GM12878 (cell line): ENCODE measurements around the gene FGD1. TPM values are rescaled to one million over a fixed set of nuclear protein-coding genes. Genes with fewer than 3 reads are reported as not detected.

Source experiments
- ATAC-seq: fragments of 200-7000 bp; cut with Tn5 transposase; 3 replicates; pipeline ENCODE4 v1.9.1; 2020; ENCODE audit warnings: mild to moderate bottlenecking, moderate library complexity
- BruUV-seq: library from RNA; stranded (reverse); fragments of 400-500 nt; replicated peaks from 2 replicates; lab custom pipeline; 2021; lab: Mats Ljungman, UMichigan
- CTCF ChIA-PET: fragments of 300-600 bp; sonication (Branson Sonifier 250); formaldehyde crosslinking; extraction: SDS; loops from one replicate; lab custom pipeline; 2021; ENCODE audit warnings: inconsistent platforms; lab: Yijun Ruan, JAX
- POLR2A ChIA-PET: fragments of 350-600 bp; formaldehyde crosslinking; extraction: SDS; loops from one replicate; lab custom pipeline; 2021; ENCODE audit warnings: inconsistent platforms; lab: Charles Lee
- RAD21 ChIA-PET: fragments of 300-600 bp; sonication (Branson Sonifier 250); formaldehyde crosslinking; loops from one replicate; lab custom pipeline; 2023; ENCODE audit warnings: antibody characterized with exemption; ENCODE audit not compliant: unreplicated experiment; lab: Charles Lee
- SMC1A ChIA-PET: fragments of 300-600 bp; sonication (Branson Sonifier 250); formaldehyde crosslinking; loops from one replicate; lab custom pipeline; 2023; ENCODE audit not compliant: unreplicated experiment, uncharacterized antibody; lab: Charles Lee
- DNase-seq: peaks from one replicate; pipeline ENCODE4 v3.0.0-alpha.2; 2011; ENCODE audit warnings: low read depth, low spot score
- FAIRE-seq: peaks from 3 replicates; lab custom pipeline; 2011; peaks lifted over from hg19 to GRCh38; lab: Jason Lieb, UNC
- H2AFZ ChIP-seq: 2 replicates; pipeline ENCODE4 v1.6.0; 2011; ENCODE audit warnings: low read depth, low read length, control low read depth; ENCODE audit not compliant: control insufficient read depth
- H3K27ac ChIP-seq: 2 replicates; pipeline ENCODE4 v1.5.1; 2011; ENCODE audit warnings: control low read depth; ENCODE audit not compliant: control insufficient read depth, insufficient read depth
- H3K27me3 ChIP-seq, 2 experiments: replicated peaks in 1 of 2; 2 replicates each; pipeline versions ENCODE4 v1.6.0 to v1.6.1; 2011; ENCODE audit warnings: low read length in 1 of 2; ENCODE audit not compliant: control insufficient read depth in 2 of 2, insufficient read depth in 2 of 2
- H3K36me3 ChIP-seq, 2 experiments: 2 replicates each; pipeline ENCODE4 v1.5.1; 2011; ENCODE audit warnings: low read length in 1 of 2; ENCODE audit not compliant: control insufficient read depth in 2 of 2, insufficient read depth in 2 of 2
- H3K4me1 ChIP-seq: 2 replicates; pipeline ENCODE4 v1.6.1; 2011; ENCODE audit warnings: mild to moderate bottlenecking, low read length, moderate library complexity, mixed read lengths; ENCODE audit not compliant: control insufficient read depth, insufficient read depth
- H3K4me2 ChIP-seq: 2 replicates; pipeline ENCODE4 v1.6.0; 2011; ENCODE audit warnings: control low read depth; ENCODE audit not compliant: control insufficient read depth, insufficient read depth
- H3K4me3 ChIP-seq: fragments of 200-600 bp; sonication (generic); 2 replicates; pipeline ENCODE4 v1.5.1; 2016
- H3K79me2 ChIP-seq: 2 replicates; pipeline ENCODE4 v1.6.0; 2011; ENCODE audit warnings: low read length; ENCODE audit not compliant: control insufficient read depth, insufficient read depth
- H3K9ac ChIP-seq: 2 replicates; pipeline ENCODE4 v1.8.0; 2011; ENCODE audit warnings: low read length, control low read depth, mixed read lengths; ENCODE audit not compliant: control insufficient read depth, insufficient read depth
- H3K9me3 ChIP-seq: replicated peaks from 3 replicates; pipeline ENCODE4 v1.5.1; 2011; ENCODE audit warnings: mild to moderate bottlenecking, low read length; ENCODE audit not compliant: control insufficient read depth, insufficient read depth
- H4K20me1 ChIP-seq: 2 replicates; pipeline ENCODE4 v1.6.0; 2011; ENCODE audit not compliant: control insufficient read depth, insufficient read depth
- CHD1 ChIP-seq: IDR thresholded peaks from 2 replicates; pipeline ENCODE4 v1.6.1; 2012; ENCODE audit warnings: low read depth, low read length, improper control_type of control experiment
- HCFC1 ChIP-seq: fragments of 150-350 bp; IDR thresholded peaks from 2 replicates; pipeline ENCODE4 v1.6.1; 2014; ENCODE audit warnings: low read length
- SIN3A ChIP-seq: IDR thresholded peaks from 2 replicates; pipeline ENCODE4 v1.6.1; 2012; ENCODE audit warnings: low read depth, low read length, improper control_type of control experiment
- SP1 ChIP-seq: IDR thresholded peaks from one replicate; pipeline ENCODE4 v1.6.1; 2011; ENCODE audit warnings: low read depth, low read length
- STAT3 ChIP-seq: IDR thresholded peaks from 2 replicates; pipeline ENCODE4 v1.6.1; 2011; ENCODE audit warnings: low read depth, low read length, improper control_type of control experiment
- TARDBP ChIP-seq: IDR thresholded peaks from 2 replicates; pipeline ENCODE4 v1.6.1; 2016; ENCODE audit warnings: borderline replicate concordance
- WGBS: methylation state at CpG from one replicate; pipeline ENCODE4 v1.1.6; 2016; ENCODE audit warnings: low lambda C conversion rate; ENCODE audit not compliant: insufficient replicate concordance, insufficient coverage; ENCODE audit errors: missing lambda C conversion rate; 5-methylcytosine and 5-hydroxymethylcytosine counted together
- in situ Hi-C: fragments of 300-500 bp; cut with MboI; formaldehyde crosslinking; loops from 9 replicates; pipeline ENCODE4 v1.14.3; 2018; ENCODE audit warnings: mixed read lengths
- intact Hi-C: fragments of 100-400 bp; cut with micrococcal nuclease; formaldehyde crosslinking; loops from one replicate; pipeline ENCODE4 v1.14.2; 2022; ENCODE audit not compliant: unreplicated experiment
- polyA plus RNA-seq, 11 experiments: library from polyadenylated mRNA; depleted of rRNA in 4 of 11; unstranded in 6 of 11; stranded (reverse) in 5 of 11; fragments of >200 nt; fragmentation: Nextera tagmentation in 4 of 11; fragmentation: Illumina TruSeq in 1 of 11; extraction: Ambion mirVana in 4 of 11; extraction: Trizol in 1 of 11; gene quantifications; 1 replicate in 1 of 11; 2 replicates in 10 of 11; pipeline versions ENCODE4 v1.2.1 to v1.2.3, GENCODE V29; 2011 to 2016; ENCODE audit warnings: inconsistent platforms in 2 of 11, missing spikeins in 2 of 11, low read depth in 1 of 11
- total RNA-seq, 4 experiments: library from RNA; depleted of rRNA in 3 of 4; stranded (reverse); fragments of >200 nt in 3 of 4; fragmentation: Illumina TruSeq in 1 of 4; extraction: Trizol in 1 of 4; gene quantifications; 2 replicates each; pipeline versions ENCODE4 v1.2.1 to v1.2.3, GENCODE V29; 2013 to 2021
- TF ChIP-seq, protein P1 (sequence below): IDR thresholded peaks from 2 replicates; pipeline ENCODE4 v1.6.1; 2012; ENCODE audit warnings: mild to moderate bottlenecking, low read depth, low read length
- TF ChIP-seq, protein P2 (sequence below): fragments of 450-650 bp; formaldehyde crosslinking; IDR thresholded peaks from 2 replicates; pipeline ENCODE4 v1.4.0; 2020; ENCODE audit warnings: mild to moderate bottlenecking, moderate library complexity
- TF ChIP-seq, protein P3 (sequence below): fragments of 450-650 bp; IDR thresholded peaks from 2 replicates; pipeline ENCODE4 v1.6.1; 2017; ENCODE audit warnings: low read depth, mild to moderate bottlenecking, moderate library complexity

Gene FGD1
- total and polyA plus RNA-seq, 10 of the 15 experiments (the other 5 are each of a cell fraction or from before 2014, with no cell fraction given), result 0.05 to 0.50 (median 0.45) TPM; not detected in 7

DNA sequence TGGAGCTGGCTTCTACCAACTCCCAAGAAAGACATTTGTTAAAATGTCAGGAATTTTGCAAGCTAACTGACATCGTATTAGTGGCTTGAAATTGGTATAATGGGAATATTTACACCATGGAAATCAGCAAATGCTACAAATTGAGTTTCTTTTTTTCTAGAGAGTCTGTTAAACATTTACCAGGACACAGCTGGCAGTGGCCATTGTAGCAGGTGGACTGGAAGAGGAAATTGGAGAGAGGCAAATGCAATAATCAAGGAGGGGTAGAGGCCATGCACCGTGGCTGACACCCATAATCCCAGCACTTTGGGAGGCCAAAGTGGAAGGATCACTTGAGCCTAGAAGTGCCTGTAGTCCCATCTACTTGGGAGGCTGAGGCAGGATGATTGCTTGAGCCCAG lies 88.8 kb downstream of the FGD1 start:
- Histone ChIP-seq H3K4me2 (no peak overlapping the region), H3K9ac (no peak overlapping the region), H3K27ac (no peak overlapping the region), H3K4me3 (no peak overlapping the region), H2AFZ (no peak overlapping the region), H3K79me2 (no peaks in the 10 kb centered on the region), H3K36me3 (no peaks in the 10 kb centered on the region), H3K27me3 (no peaks in the 10 kb centered on the region), H3K9me3 (no peaks in the 10 kb centered on the region), H3K4me1 (no peaks in the 10 kb centered on the region), H4K20me1 (no peaks in the 10 kb centered on the region)
- ChIA-PET CTCF (interaction anchor here (1.0 kb wide), 1 partner anchor 9 kb away, joined by 3 read pairs; no protein-coding TSS in a partner anchor), SMC1A (no interaction called here), POLR2A (no interaction called here), RAD21 (interaction anchor here (0.6 kb wide), 1 partner anchor 370 kb away, joined by 3 read pairs; no protein-coding TSS in a partner anchor)
- in situ Hi-C loops (no loop called here), intact Hi-C loops (no loop called here)
- WGBS, result 62% methylated on average over 2 of the region's 2 CpGs
- no TSS peak for BruUV-seq
- DNase-seq (no peak), ATAC-seq (no peak), FAIRE-seq (no peak)
- TF ChIP-seq, protein P1, sequence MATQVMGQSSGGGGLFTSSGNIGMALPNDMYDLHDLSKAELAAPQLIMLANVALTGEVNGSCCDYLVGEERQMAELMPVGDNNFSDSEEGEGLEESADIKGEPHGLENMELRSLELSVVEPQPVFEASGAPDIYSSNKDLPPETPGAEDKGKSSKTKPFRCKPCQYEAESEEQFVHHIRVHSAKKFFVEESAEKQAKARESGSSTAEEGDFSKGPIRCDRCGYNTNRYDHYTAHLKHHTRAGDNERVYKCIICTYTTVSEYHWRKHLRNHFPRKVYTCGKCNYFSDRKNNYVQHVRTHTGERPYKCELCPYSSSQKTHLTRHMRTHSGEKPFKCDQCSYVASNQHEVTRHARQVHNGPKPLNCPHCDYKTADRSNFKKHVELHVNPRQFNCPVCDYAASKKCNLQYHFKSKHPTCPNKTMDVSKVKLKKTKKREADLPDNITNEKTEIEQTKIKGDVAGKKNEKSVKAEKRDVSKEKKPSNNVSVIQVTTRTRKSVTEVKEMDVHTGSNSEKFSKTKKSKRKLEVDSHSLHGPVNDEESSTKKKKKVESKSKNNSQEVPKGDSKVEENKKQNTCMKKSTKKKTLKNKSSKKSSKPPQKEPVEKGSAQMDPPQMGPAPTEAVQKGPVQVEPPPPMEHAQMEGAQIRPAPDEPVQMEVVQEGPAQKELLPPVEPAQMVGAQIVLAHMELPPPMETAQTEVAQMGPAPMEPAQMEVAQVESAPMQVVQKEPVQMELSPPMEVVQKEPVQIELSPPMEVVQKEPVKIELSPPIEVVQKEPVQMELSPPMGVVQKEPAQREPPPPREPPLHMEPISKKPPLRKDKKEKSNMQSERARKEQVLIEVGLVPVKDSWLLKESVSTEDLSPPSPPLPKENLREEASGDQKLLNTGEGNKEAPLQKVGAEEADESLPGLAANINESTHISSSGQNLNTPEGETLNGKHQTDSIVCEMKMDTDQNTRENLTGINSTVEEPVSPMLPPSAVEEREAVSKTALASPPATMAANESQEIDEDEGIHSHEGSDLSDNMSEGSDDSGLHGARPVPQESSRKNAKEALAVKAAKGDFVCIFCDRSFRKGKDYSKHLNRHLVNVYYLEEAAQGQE, result no peak
- no peak for TF ChIP-seq CHD1

DNA sequence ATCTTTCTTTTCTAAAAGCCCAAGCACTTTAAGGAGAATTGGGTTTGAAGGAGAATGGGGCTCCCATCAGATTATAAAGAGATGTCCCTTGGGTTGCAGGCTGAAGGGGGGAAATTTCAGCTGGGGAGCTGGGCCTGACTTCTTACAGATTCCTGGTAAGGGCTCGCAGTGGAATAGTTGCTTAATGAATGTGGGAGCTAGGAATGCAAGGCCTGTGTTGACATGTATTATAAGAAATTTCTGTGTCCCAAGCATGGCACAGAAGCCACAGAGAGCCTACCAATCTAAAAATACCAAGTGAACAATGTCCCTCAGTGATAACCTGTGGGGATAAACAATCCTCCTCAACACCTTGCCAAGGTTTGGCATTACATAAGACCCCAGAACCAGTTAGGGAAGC lies 98.9 kb downstream of the FGD1 start:
- no peak overlapping the region for H3K27ac ChIP-seq
- no peaks in the 10 kb centered on the region for H3K9me3 ChIP-seq
- CTCF ChIA-PET, result no interaction called here
- H3K36me3 ChIP-seq, result no peaks in the 10 kb centered on the region
- POLR2A ChIA-PET, result no interaction called here
- intact Hi-C loops, result no loop called here
- RAD21 ChIA-PET, result no interaction called here
- no peaks in the 10 kb centered on the region for H3K4me1 ChIP-seq
- H3K79me2 ChIP-seq, result no peaks in the 10 kb centered on the region
- no peak for DNase-seq
- no TSS peak for BruUV-seq
- ATAC-seq, result no peak
- no peak overlapping the region for H3K4me3 ChIP-seq
- no peaks in the 10 kb centered on the region for H4K20me1 ChIP-seq
- no peak overlapping the region for H3K9ac ChIP-seq
- H2AFZ ChIP-seq, result no peak overlapping the region
- WGBS, result 91% methylated on average over 1 of the region's 1 CpG
- FAIRE-seq, result no peak
- SMC1A ChIA-PET, result no interaction called here
- in situ Hi-C loops, result no loop called here
- H3K27me3 ChIP-seq, result no peaks in the 10 kb centered on the region
- no peak overlapping the region for H3K4me2 ChIP-seq
- TF ChIP-seq, protein P2, sequence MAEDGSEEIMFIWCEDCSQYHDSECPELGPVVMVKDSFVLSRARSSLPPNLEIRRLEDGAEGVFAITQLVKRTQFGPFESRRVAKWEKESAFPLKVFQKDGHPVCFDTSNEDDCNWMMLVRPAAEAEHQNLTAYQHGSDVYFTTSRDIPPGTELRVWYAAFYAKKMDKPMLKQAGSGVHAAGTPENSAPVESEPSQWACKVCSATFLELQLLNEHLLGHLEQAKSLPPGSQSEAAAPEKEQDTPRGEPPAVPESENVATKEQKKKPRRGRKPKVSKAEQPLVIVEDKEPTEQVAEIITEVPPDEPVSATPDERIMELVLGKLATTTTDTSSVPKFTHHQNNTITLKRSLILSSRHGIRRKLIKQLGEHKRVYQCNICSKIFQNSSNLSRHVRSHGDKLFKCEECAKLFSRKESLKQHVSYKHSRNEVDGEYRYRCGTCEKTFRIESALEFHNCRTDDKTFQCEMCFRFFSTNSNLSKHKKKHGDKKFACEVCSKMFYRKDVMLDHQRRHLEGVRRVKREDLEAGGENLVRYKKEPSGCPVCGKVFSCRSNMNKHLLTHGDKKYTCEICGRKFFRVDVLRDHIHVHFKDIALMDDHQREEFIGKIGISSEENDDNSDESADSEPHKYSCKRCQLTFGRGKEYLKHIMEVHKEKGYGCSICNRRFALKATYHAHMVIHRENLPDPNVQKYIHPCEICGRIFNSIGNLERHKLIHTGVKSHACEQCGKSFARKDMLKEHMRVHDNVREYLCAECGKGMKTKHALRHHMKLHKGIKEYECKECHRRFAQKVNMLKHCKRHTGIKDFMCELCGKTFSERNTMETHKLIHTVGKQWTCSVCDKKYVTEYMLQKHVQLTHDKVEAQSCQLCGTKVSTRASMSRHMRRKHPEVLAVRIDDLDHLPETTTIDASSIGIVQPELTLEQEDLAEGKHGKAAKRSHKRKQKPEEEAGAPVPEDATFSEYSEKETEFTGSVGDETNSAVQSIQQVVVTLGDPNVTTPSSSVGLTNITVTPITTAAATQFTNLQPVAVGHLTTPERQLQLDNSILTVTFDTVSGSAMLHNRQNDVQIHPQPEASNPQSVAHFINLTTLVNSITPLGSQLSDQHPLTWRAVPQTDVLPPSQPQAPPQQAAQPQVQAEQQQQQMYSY (CRISPR knock-in tag), result no peak
- no peak for TF ChIP-seq STAT3
- TF ChIP-seq, protein P3, sequence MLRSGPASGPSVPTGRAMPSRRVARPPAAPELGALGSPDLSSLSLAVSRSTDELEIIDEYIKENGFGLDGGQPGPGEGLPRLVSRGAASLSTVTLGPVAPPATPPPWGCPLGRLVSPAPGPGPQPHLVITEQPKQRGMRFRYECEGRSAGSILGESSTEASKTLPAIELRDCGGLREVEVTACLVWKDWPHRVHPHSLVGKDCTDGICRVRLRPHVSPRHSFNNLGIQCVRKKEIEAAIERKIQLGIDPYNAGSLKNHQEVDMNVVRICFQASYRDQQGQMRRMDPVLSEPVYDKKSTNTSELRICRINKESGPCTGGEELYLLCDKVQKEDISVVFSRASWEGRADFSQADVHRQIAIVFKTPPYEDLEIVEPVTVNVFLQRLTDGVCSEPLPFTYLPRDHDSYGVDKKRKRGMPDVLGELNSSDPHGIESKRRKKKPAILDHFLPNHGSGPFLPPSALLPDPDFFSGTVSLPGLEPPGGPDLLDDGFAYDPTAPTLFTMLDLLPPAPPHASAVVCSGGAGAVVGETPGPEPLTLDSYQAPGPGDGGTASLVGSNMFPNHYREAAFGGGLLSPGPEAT, result no peak
- TF ChIP-seq SIN3A, result no peak
- TF ChIP-seq HCFC1, result no peak
- no peak for TF ChIP-seq SP1
- TF ChIP-seq TARDBP, result no peak
